CD14-positive monocyte (primary cell): ENCODE data around the gene DUSP9. TPM values are rescaled to one million over a fixed set of nuclear protein-coding genes. Genes with fewer than 3 reads are reported as not detected.

ENCODE experiments used
- DNase-seq, 3 donors: peaks; one replicate each; pipeline ENCODE4 v3.0.0-alpha.2; 2011 to 2022
- H2AFZ ChIP-seq: 2 replicates; pipeline ENCODE4 v1.6.0; 2012; ENCODE audit warnings: mild to moderate bottlenecking, low read depth, low read length, inconsistent platforms; ENCODE audit not compliant: insufficient read depth, poor library complexity, severe bottlenecking
- H3K27ac ChIP-seq, 2 donors: 1 replicate in 1 of 2; 2 replicates in 1 of 2; pipeline ENCODE4 v1.5.1; 2012 to 2013; ENCODE audit warnings: low read length in 2 of 2, control low read depth in 1 of 2, inconsistent platforms in 1 of 2, low read depth in 1 of 2, mild to moderate bottlenecking in 1 of 2
- H3K27me3 ChIP-seq, 2 donors: one replicate each; pipeline versions ENCODE4 v1.6.0 to v1.6.1; 2011 to 2013; ENCODE audit warnings: low read length in 2 of 2; ENCODE audit not compliant: control insufficient read depth in 2 of 2, insufficient read depth in 2 of 2
- H3K36me3 ChIP-seq, 2 donors: replicated peaks in 1 of 2; 1 replicate in 1 of 2; 2 replicates in 1 of 2; pipeline versions ENCODE4 v1.5.1 to v1.6.1; 2012 to 2013; ENCODE audit warnings: low read length in 2 of 2, control low read depth in 1 of 2, inconsistent platforms in 1 of 2, mild to moderate bottlenecking in 1 of 2; ENCODE audit not compliant: insufficient read depth in 2 of 2, control insufficient read depth in 1 of 2
- H3K4me1 ChIP-seq, 2 donors: 1 replicate in 1 of 2; 2 replicates in 1 of 2; pipeline versions ENCODE4 v1.5.1 to v1.6.1; 2012 to 2013; ENCODE audit warnings: low read length in 2 of 2, control low read depth in 1 of 2, inconsistent platforms in 1 of 2, mild to moderate bottlenecking in 1 of 2, moderate library complexity in 1 of 2; ENCODE audit not compliant: insufficient read depth in 2 of 2, control insufficient read depth in 1 of 2
- H3K4me2 ChIP-seq: replicated peaks from 2 replicates; pipeline ENCODE3; 2012; ENCODE audit warnings: low read length, moderate library complexity, mild to moderate bottlenecking; ENCODE audit not compliant: poor library complexity, severe bottlenecking; ENCODE audit errors: extremely low read depth
- H3K4me3 ChIP-seq, 3 experiments: fragments of 200-600 bp in 1 of 3; sonication (generic) in 1 of 3; replicated peaks in 1 of 3; 1 replicate in 2 of 3; 2 replicates in 1 of 3; pipeline ENCODE4 v1.5.1; 2011 to 2013; ENCODE audit warnings: low read length in 3 of 3, mild to moderate bottlenecking in 3 of 3, control low read depth in 2 of 3, low read depth in 2 of 3, inconsistent platforms in 1 of 3, moderate library complexity in 1 of 3
- H3K79me2 ChIP-seq: 2 replicates; pipeline ENCODE4 v1.6.0; 2012; ENCODE audit warnings: mild to moderate bottlenecking, control low read depth, inconsistent platforms, low read length, moderate library complexity; ENCODE audit not compliant: insufficient read depth
- H3K9ac ChIP-seq: 2 replicates; pipeline ENCODE4 v1.6.0; 2017; ENCODE audit warnings: low read length, mild to moderate bottlenecking; ENCODE audit not compliant: insufficient read depth, poor library complexity, severe bottlenecking
- H3K9me3 ChIP-seq, 2 donors: replicated peaks in 1 of 2; 1 replicate in 1 of 2; 2 replicates in 1 of 2; pipeline versions ENCODE4 v1.5.1 to v1.6.1; 2012 to 2013; ENCODE audit warnings: low read length in 2 of 2, control low read depth in 1 of 2; ENCODE audit not compliant: control insufficient read depth in 1 of 2, insufficient read depth in 1 of 2
- H4K20me1 ChIP-seq: 2 replicates; pipeline ENCODE4 v1.6.0; 2012; ENCODE audit warnings: mild to moderate bottlenecking, low read length, control low read depth, moderate library complexity; ENCODE audit not compliant: insufficient read depth
- H3K27ac Mint-ChIP-seq, 7 donors: one replicate each; pipeline ENCODE4 v1.8.0; 2020; ENCODE audit warnings: mild to moderate bottlenecking in 7 of 7, mixed read lengths in 7 of 7, moderate library complexity in 6 of 7, inconsistent platforms in 2 of 7
- H3K27me3 Mint-ChIP-seq, 3 donors: one replicate each; pipeline ENCODE4 v1.8.0; 2021 to 2022; ENCODE audit warnings: low read depth in 3 of 3, mild to moderate bottlenecking in 3 of 3, mixed read lengths in 3 of 3, moderate library complexity in 3 of 3, inconsistent platforms in 1 of 3
- H3K36me3 Mint-ChIP-seq, 2 donors: one replicate each; pipeline ENCODE4 v1.8.0; 2020; ENCODE audit warnings: mixed read lengths in 2 of 2, inconsistent platforms in 1 of 2, mild to moderate bottlenecking in 1 of 2
- H3K4me1 Mint-ChIP-seq: one replicate; pipeline ENCODE4 v1.8.0; 2020; ENCODE audit warnings: mild to moderate bottlenecking, mixed read lengths
- H3K4me3 Mint-ChIP-seq, 2 donors: one replicate each; pipeline ENCODE4 v1.8.0; 2020; ENCODE audit warnings: mild to moderate bottlenecking in 2 of 2, mixed read lengths in 2 of 2, moderate library complexity in 1 of 2
- H3K9me3 Mint-ChIP-seq, 7 donors: one replicate each; pipeline ENCODE4 v1.8.0; 2020 to 2022; ENCODE audit warnings: mixed read lengths in 7 of 7, mild to moderate bottlenecking in 6 of 7, moderate library complexity in 6 of 7, inconsistent platforms in 2 of 7
- WGBS: methylation state at CpG from one replicate; pipeline ENCODE4 v1.1.5; 2013; ENCODE audit warnings: missing lambda C conversion rate; ENCODE audit not compliant: insufficient coverage; 5-methylcytosine and 5-hydroxymethylcytosine counted together
- intact Hi-C, 2 donors: fragments of 100-400 bp; cut with micrococcal nuclease; formaldehyde crosslinking; loops; one replicate each; pipeline versions ENCODE4 v1.15.0 to v1.15.1; 2023
- polyA plus RNA-seq, 3 donors: library from polyadenylated mRNA; depleted of rRNA in 1 of 3; unstranded in 2 of 3; stranded (reverse) in 1 of 3; fragments of 300-500 nt in 2 of 3; fragments of >200 nt in 1 of 3; fragmentation: Illumina TruSeq in 2 of 3; gene quantifications; 1 replicate in 2 of 3; 2 replicates in 1 of 3; pipeline ENCODE4 v1.2.3, GENCODE V29; 2012 to 2021
- TF ChIP-seq, protein P1 (sequence below): fragments of 200-600 bp; IDR thresholded peaks from one replicate; pipeline ENCODE4 v1.8.0; 2022; ENCODE audit warnings: antibody characterized with exemption, mild to moderate bottlenecking

Gene DUSP9
- polyA plus RNA-seq, 3 donors = not detected

GRCh38 chrX:153671589-153672530, 24.9 kb downstream of the DUSP9 start:
- H3K36me3 ChIP-seq = no peaks in the 10 kb centered on the region
- no peaks in the 10 kb centered on the region for H3K4me1 ChIP-seq
- intact Hi-C loops = no loop called here
- H3K9me3 ChIP-seq = no peaks in the 10 kb centered on the region
- no peaks in the 10 kb centered on the region for H3K79me2 ChIP-seq
- Mint-ChIP-seq H3K9me3 (peaks cover 0 to 21% (median 5%) of the 10 kb centered on the region in 7 donors), H3K4me3 (peak overlapping the region in 1 of 2 donors; percentile 48), H3K4me1 (peaks cover 7% of the 10 kb centered on the region), H3K27me3 (peaks cover 24 to 44% (median 41%) of the 10 kb centered on the region in 3 donors), H3K27ac (peak overlapping the region in 1 of 7 donors; percentile 36), H3K36me3 (no peaks in the 10 kb centered on the region)
- no peak for DNase-seq
- H2AFZ ChIP-seq = no peak overlapping the region
- no peaks in the 10 kb centered on the region for H4K20me1 ChIP-seq
- 98% methylated on average over 9 of the region's 27 CpGs for WGBS
- no peak overlapping the region for H3K9ac ChIP-seq
- H3K4me3 ChIP-seq = no peak overlapping the region
- H3K27me3 ChIP-seq = peaks cover 0 to 30% of the 10 kb centered on the region in 2 donors
- no peak overlapping the region for H3K4me2 ChIP-seq
- TF ChIP-seq, protein P1, sequence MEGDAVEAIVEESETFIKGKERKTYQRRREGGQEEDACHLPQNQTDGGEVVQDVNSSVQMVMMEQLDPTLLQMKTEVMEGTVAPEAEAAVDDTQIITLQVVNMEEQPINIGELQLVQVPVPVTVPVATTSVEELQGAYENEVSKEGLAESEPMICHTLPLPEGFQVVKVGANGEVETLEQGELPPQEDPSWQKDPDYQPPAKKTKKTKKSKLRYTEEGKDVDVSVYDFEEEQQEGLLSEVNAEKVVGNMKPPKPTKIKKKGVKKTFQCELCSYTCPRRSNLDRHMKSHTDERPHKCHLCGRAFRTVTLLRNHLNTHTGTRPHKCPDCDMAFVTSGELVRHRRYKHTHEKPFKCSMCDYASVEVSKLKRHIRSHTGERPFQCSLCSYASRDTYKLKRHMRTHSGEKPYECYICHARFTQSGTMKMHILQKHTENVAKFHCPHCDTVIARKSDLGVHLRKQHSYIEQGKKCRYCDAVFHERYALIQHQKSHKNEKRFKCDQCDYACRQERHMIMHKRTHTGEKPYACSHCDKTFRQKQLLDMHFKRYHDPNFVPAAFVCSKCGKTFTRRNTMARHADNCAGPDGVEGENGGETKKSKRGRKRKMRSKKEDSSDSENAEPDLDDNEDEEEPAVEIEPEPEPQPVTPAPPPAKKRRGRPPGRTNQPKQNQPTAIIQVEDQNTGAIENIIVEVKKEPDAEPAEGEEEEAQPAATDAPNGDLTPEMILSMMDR = no peak
- H3K27ac ChIP-seq = no peak overlapping the region

DNA sequence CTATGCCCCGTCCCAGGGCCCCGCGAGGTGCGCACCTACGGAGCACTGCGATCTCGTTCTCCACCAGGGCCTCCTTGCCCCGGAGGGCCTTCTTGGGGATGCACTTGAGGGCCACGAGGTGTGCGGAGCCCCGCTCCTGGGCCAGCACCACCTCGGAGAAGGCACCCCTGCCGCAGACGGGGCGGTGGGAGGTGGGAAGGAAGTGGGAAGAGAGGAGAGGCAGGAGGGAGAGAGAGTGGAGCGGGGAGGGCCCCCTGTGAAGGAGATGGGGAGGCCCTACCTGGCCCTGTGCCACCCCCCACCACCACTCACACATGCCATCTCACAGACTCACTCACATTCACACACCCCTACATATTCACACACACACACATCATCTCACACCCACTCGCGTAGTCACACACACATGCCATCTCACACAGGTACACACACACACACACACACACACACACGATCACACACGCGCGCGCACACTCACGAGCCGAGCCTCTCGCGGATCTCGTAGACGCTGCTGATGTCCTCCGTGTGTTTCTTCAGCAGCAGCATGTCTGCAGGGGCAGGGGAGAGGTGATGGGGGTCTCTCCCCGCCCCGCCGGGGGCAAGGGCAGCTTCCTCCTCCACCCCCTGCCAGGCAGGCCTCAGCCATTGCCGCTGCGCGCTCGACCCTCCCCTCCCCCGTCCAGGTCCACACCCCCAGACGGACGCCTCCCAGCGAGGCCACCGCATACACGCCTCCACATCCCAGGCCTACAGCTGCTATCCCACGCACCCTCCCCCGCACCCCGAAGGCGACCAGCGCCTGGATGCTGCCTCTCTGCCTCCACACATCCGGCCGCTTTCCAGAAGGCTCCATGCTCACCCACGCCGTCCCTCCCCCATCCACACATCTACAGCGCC, 25.8 kb downstream of the DUSP9 start:
- Mint-ChIP-seq H3K9me3 (peaks cover 0 to 19% (median 5%) of the 10 kb centered on the region in 7 donors), H3K36me3 (no peaks in the 10 kb centered on the region), H3K27ac (peak overlapping the region in 1 of 7 donors; percentile 36), H3K4me1 (peaks cover 6% of the 10 kb centered on the region), H3K4me3 (peak overlapping the region in 1 of 2 donors; percentile 77), H3K27me3 (peaks cover 19 to 42% (median 36%) of the 10 kb centered on the region in 3 donors)
- Histone ChIP-seq H3K9me3 (no peaks in the 10 kb centered on the region), H3K79me2 (no peaks in the 10 kb centered on the region), H3K27me3 (peaks cover 0 to 30% of the 10 kb centered on the region in 2 donors), H3K9ac (no peak overlapping the region), H4K20me1 (no peaks in the 10 kb centered on the region), H3K27ac (no peak overlapping the region), H3K36me3 (no peaks in the 10 kb centered on the region), H3K4me1 (no peaks in the 10 kb centered on the region), H3K4me3 (no peak overlapping the region), H3K4me2 (no peak overlapping the region), H2AFZ (no peak overlapping the region)
- no peak for DNase-seq
- TF ChIP-seq, protein P1 = no peak
- WGBS = 11% methylated on average over 7 of the region's 53 CpGs
- intact Hi-C loops = no loop called here
